Activated CD4-positive, alpha-beta memory T cell treated with anti-CD3 and anti-CD28 coated beads for 36 hours (primary cell): Measurements from ENCODE around the gene FBLN1. TPM values are rescaled to one million over a fixed set of nuclear protein-coding genes. Genes with fewer than 3 reads are reported as not detected.
"Not testable (repeated sequence)": the region's sequence is repeated elsewhere in the genome, so short reads cannot be mapped to it uniquely, and the experiment has no call there.

Experiments used
- CTCF ChIA-PET: fragments of 350-600 bp; sonication (Branson Sonifier 250); formaldehyde crosslinking; loops from one replicate; lab custom pipeline; 2021; ENCODE audit warnings: antibody characterized with exemption, inconsistent platforms; lab: Charles Lee
- POLR2A ChIA-PET: fragments of 350-600 bp; sonication (Branson Sonifier 250); formaldehyde crosslinking; loops from one replicate; lab custom pipeline; 2021; ENCODE audit warnings: antibody characterized with exemption; lab: Charles Lee
- DNase-seq: peaks from one replicate; pipeline ENCODE4 v3.0.0-alpha.2; 2020
- H3K27ac Mint-ChIP-seq: one replicate; pipeline ENCODE4 v1.8.0; 2021; ENCODE audit warnings: mixed read lengths
- H3K27me3 Mint-ChIP-seq: one replicate; pipeline ENCODE4 v1.8.0; 2021; ENCODE audit warnings: mixed read lengths
- H3K36me3 Mint-ChIP-seq: one replicate; pipeline ENCODE4 v1.8.0; 2021; ENCODE audit warnings: mixed read lengths
- H3K4me1 Mint-ChIP-seq: one replicate; pipeline ENCODE4 v1.8.0; 2021; ENCODE audit warnings: low read depth, mixed read lengths
- H3K4me3 Mint-ChIP-seq: one replicate; pipeline ENCODE4 v1.8.0; 2021; ENCODE audit warnings: mild to moderate bottlenecking, mixed read lengths
- H3K9me3 Mint-ChIP-seq: one replicate; pipeline ENCODE4 v1.8.0; 2021; ENCODE audit warnings: mixed read lengths
- intact Hi-C: fragments of 100-400 bp; cut with micrococcal nuclease; formaldehyde crosslinking; loops from one replicate; pipeline ENCODE4 v1.15.1; 2023
- total RNA-seq, 2 experiments: library from RNA; stranded (reverse); gene quantifications; one replicate each; pipeline ENCODE4 v1.2.3, GENCODE V29; 2021

The FBLN1 gene
- total RNA-seq, 2 experiments from 2014 or later: not detected

GRCh38 chr22:45535835-45536234, 33.2 kb downstream of the FBLN1 start:
- intact Hi-C loops, H3K4me1 Mint-ChIP-seq, H3K36me3 Mint-ChIP-seq, H3K27ac Mint-ChIP-seq, H3K27me3 Mint-ChIP-seq, DNase-seq, H3K4me3 Mint-ChIP-seq, H3K9me3 Mint-ChIP-seq, POLR2A ChIA-PET, CTCF ChIA-PET: not testable (repeated sequence)

GRCh38 chr22:45537734-45538181, 35.1 kb downstream of the FBLN1 start:
- H3K4me1 Mint-ChIP-seq: no peaks in the 10 kb centered on the region
- CTCF ChIA-PET: no interaction called here
- intact Hi-C loops: no loop called here
- H3K27me3 Mint-ChIP-seq: no peaks in the 10 kb centered on the region
- no peaks in the 10 kb centered on the region for H3K9me3 Mint-ChIP-seq
- H3K4me3 Mint-ChIP-seq: no peak overlapping the region
- no peak for DNase-seq
- no peak overlapping the region for H3K27ac Mint-ChIP-seq
- H3K36me3 Mint-ChIP-seq: no peaks in the 10 kb centered on the region
- POLR2A ChIA-PET: no interaction called here

DNA sequence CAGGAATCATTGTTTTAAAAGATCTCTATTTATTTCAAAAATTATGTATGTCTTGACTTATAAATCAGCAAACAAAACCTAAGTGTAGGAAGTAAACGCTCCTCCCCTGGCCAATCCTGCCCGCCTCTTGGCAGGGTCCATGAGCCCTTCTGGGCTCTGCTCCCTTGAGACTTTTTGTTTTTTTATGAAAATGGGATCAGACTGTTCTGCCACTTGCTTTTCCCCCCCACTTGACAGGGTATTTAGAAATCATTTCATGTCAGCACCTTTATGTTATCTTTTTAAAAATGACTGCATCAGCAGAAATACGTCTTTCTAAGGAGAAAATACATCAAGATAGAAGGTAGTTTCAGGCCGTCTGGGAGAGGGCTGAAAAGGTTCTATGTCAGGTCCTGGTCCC, 35.6 kb downstream of the FBLN1 start:
- H3K27ac Mint-ChIP-seq: no peak overlapping the region
- no peaks in the 10 kb centered on the region for H3K9me3 Mint-ChIP-seq
- no peak for DNase-seq
- ChIA-PET CTCF (no interaction called here), POLR2A (no interaction called here)
- H3K4me1 Mint-ChIP-seq: no peaks in the 10 kb centered on the region
- no peaks in the 10 kb centered on the region for H3K36me3 Mint-ChIP-seq
- H3K27me3 Mint-ChIP-seq: no peaks in the 10 kb centered on the region
- intact Hi-C loops: no loop called here
- no peak overlapping the region for H3K4me3 Mint-ChIP-seq

- no peak overlapping the region for H3K4me3 Mint-ChIP-seq
- no peaks in the 10 kb centered on the region for H3K9me3 Mint-ChIP-seq
- no peak overlapping the region for H3K27ac Mint-ChIP-seq
- intact Hi-C loops: no loop called here
- POLR2A ChIA-PET: no interaction called here
- DNase-seq: no peak
- no peaks in the 10 kb centered on the region for H3K36me3 Mint-ChIP-seq
- H3K4me1 Mint-ChIP-seq: no peaks in the 10 kb centered on the region
- CTCF ChIA-PET: no interaction called here
- H3K27me3 Mint-ChIP-seq: no peaks in the 10 kb centered on the region
These were observed 37.4 kb downstream of the FBLN1 start for GRCh38 chr22:45540122-45540521.

DNA sequence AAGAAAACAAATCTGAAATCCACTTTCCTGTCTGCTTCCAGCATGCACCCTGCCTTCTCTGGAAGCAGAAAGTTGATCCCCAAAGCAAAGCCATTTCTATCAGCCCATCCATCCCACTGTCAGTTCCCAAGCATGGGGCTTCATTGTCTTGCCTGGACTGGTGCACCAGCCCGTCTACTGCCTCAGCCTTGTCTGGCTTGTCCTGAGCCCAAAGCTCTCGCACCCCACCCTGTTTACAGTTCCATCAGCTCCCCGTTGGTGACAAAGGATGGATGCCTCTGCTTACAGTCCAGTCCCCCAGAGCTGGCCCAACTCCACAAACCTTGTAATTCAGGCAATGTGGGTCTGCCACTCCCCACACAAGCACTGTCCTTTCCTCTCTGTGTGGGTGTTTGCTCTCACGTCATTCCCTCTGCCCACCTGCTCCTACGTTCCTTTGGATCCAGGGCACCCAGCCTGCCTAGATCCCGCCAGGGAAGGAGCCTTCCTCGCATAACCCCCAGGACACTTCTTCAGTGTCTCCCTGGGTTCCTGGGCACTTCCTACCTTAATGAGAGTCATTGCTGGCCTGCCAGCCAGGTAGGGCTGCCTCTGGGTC, 38.8 kb downstream of the FBLN1 start:
- Mint-ChIP-seq H3K4me3 (no peak overlapping the region), H3K9me3 (no peaks in the 10 kb centered on the region), H3K36me3 (no peaks in the 10 kb centered on the region), H3K27me3 (no peaks in the 10 kb centered on the region), H3K4me1 (no peaks in the 10 kb centered on the region), H3K27ac (no peak overlapping the region)
- CTCF ChIA-PET: no interaction called here
- intact Hi-C loops: no loop called here
- DNase-seq: no peak
- POLR2A ChIA-PET: no interaction called here

DNA sequence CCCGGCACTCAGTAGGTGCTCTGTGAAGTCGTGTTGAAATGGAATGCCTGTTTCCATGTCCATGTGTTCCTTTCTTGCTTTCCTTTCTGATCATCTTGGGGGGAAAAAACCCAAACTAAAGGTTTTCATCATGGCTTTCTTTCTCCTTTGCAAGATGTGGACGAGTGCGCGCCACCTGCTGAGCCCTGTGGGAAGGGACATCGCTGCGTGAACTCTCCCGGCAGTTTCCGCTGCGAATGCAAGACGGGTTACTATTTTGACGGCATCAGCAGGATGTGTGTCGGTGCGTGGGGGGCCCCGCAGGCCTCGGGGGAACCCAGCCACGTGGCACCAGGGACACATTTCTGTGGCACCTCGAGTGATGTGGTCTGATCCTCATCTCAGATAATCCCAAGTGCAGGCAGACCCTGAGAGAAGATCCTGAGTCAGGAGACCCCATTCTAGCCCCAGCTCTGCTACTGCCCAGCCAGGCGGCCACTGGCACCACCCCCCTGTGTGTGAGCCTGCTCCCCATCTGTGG, 39.4 kb downstream of the FBLN1 start:
- intact Hi-C loops: no loop called here
- H3K4me1 Mint-ChIP-seq: no peaks in the 10 kb centered on the region
- H3K27ac Mint-ChIP-seq: no peak overlapping the region
- H3K4me3 Mint-ChIP-seq: no peak overlapping the region
- H3K27me3 Mint-ChIP-seq: no peaks in the 10 kb centered on the region
- ChIA-PET POLR2A (no interaction called here), CTCF (no interaction called here)
- H3K9me3 Mint-ChIP-seq: no peaks in the 10 kb centered on the region
- no peaks in the 10 kb centered on the region for H3K36me3 Mint-ChIP-seq
- no peak for DNase-seq

GRCh38 chr22:45542736-45543135, 40.1 kb downstream of the FBLN1 start:
- CTCF ChIA-PET, H3K27me3 Mint-ChIP-seq: not testable (repeated sequence)

GRCh38 chr22:45543243-45543642, 40.6 kb downstream of the FBLN1 start:
- DNase-seq: no peak
- Mint-ChIP-seq H3K27me3 (no peaks in the 10 kb centered on the region), H3K4me3 (no peak overlapping the region), H3K36me3 (no peaks in the 10 kb centered on the region), H3K9me3 (no peaks in the 10 kb centered on the region), H3K4me1 (no peaks in the 10 kb centered on the region), H3K27ac (no peak overlapping the region)
- intact Hi-C loops: no loop called here
- ChIA-PET CTCF (no interaction called here), POLR2A (no interaction called here)

More at GRCh38 chr22:45542736-45543135, 40.1 kb downstream of the FBLN1 start:
- H3K36me3 Mint-ChIP-seq, DNase-seq, POLR2A ChIA-PET, H3K4me3 Mint-ChIP-seq, H3K4me1 Mint-ChIP-seq, H3K9me3 Mint-ChIP-seq, H3K27ac Mint-ChIP-seq, intact Hi-C loops: not testable (repeated sequence)

DNA sequence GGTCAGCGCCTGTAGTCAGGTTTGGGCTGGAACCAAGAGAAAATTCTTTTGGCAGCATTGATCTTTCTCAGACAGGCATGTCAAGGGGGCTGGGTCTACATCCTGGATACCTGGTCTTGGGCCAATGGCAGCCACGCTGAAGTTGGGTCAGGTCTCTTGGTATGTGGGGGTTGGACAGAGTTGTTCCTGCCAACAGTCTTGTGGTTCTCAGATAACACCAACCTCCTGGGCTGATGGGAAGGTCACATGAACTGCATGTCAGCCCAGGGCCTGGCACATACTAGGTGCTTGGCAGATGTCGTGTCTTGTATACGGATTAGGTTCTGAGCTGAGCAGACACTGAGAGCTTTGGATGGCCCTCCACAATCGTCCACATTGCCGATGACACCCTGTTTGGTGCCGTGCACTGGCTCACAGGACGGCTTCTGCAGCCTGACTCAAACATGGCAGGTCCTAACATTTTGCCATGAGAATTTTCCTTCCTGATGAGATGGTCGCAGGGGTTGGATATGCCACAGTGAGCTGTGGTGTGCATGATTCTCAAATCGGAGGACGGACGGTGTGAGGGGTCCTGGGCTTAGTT, 42.0 kb downstream of the FBLN1 start:
- no peaks in the 10 kb centered on the region for H3K9me3 Mint-ChIP-seq
- no peaks in the 10 kb centered on the region for H3K27me3 Mint-ChIP-seq
- no peak overlapping the region for H3K27ac Mint-ChIP-seq
- intact Hi-C loops: no loop called here
- POLR2A ChIA-PET: no interaction called here
- no peak for DNase-seq
- no peaks in the 10 kb centered on the region for H3K36me3 Mint-ChIP-seq
- CTCF ChIA-PET: interaction anchor here (0.7 kb wide), 1 partner anchor 33 kb away, joined by 3 read pairs; no protein-coding TSS in a partner anchor
- H3K4me1 Mint-ChIP-seq: no peaks in the 10 kb centered on the region
- no peak overlapping the region for H3K4me3 Mint-ChIP-seq

- POLR2A ChIA-PET: no interaction called here
These were observed 43.8 kb downstream of the FBLN1 start for GRCh38 chr22:45546333-45547015.

GRCh38 chr22:45547016-45547345, 44.3 kb downstream of the FBLN1 start:
- H3K9me3 Mint-ChIP-seq: no peaks in the 10 kb centered on the region
- DNase-seq: no peak
- POLR2A ChIA-PET: no interaction called here
- no peak overlapping the region for H3K27ac Mint-ChIP-seq
- no peaks in the 10 kb centered on the region for H3K27me3 Mint-ChIP-seq
- no peak overlapping the region for H3K4me3 Mint-ChIP-seq
- no peaks in the 10 kb centered on the region for H3K4me1 Mint-ChIP-seq
- H3K36me3 Mint-ChIP-seq: no peaks in the 10 kb centered on the region
- CTCF ChIA-PET: no interaction called here
- intact Hi-C loops: no loop called here

More at GRCh38 chr22:45546333-45547015, 43.8 kb downstream of the FBLN1 start:
- no peak overlapping the region for H3K27ac Mint-ChIP-seq
- no peak for DNase-seq
- no peaks in the 10 kb centered on the region for H3K36me3 Mint-ChIP-seq
- no peaks in the 10 kb centered on the region for H3K9me3 Mint-ChIP-seq
- no peaks in the 10 kb centered on the region for H3K4me1 Mint-ChIP-seq
- intact Hi-C loops: no loop called here
- no peak overlapping the region for H3K4me3 Mint-ChIP-seq
- CTCF ChIA-PET: no interaction called here
- no peaks in the 10 kb centered on the region for H3K27me3 Mint-ChIP-seq

DNA sequence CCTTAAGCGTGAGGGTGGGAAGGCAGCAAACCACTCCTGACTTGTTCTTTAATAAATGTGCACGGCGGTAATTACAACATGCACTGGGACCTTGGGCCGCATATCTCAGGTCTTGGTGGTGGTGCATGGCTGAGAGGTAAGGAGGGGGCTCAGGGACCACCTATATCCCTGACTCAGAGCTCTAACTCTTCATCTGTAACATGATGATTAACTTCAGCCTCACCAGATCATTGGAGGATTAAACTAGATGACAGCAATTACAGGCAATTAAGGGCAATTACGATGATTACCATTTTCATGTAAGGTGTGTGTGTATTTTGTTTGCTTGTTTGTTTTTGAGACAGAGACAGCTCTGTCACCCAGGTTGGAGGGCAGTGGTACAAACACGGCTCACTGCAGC, 45.0 kb downstream of the FBLN1 start:
- Mint-ChIP-seq H3K9me3 (no peaks in the 10 kb centered on the region), H3K4me1 (no peaks in the 10 kb centered on the region), H3K27ac (no peak overlapping the region), H3K27me3 (no peaks in the 10 kb centered on the region), H3K4me3 (no peak overlapping the region), H3K36me3 (no peaks in the 10 kb centered on the region)
- ChIA-PET POLR2A (no interaction called here), CTCF (no interaction called here)
- intact Hi-C loops: no loop called here
- DNase-seq: no peak
